ENCODE results near the gene PLOD2.

PLOD2 gene

DNA sequence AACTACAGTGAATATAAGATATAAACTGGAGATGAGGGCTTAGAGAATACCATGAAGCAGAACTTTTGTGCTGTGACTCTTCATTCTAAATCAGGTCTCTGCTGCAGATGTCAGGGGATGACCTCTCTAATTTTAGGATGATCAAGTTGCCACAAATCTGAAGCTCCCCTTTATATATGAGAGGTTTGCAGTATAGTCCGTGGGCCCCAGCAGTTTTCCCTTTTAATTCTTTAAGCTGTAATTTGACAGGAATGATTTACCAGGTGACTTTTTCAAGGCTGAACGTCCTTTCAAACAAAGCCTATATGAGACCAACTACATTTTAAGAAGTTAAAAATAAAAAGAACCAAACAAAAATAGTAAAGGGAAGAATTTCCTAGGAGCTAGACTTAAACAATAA, 4.9 kb upstream of the PLOD2 start:
- no peak for DNase-seq

DNA sequence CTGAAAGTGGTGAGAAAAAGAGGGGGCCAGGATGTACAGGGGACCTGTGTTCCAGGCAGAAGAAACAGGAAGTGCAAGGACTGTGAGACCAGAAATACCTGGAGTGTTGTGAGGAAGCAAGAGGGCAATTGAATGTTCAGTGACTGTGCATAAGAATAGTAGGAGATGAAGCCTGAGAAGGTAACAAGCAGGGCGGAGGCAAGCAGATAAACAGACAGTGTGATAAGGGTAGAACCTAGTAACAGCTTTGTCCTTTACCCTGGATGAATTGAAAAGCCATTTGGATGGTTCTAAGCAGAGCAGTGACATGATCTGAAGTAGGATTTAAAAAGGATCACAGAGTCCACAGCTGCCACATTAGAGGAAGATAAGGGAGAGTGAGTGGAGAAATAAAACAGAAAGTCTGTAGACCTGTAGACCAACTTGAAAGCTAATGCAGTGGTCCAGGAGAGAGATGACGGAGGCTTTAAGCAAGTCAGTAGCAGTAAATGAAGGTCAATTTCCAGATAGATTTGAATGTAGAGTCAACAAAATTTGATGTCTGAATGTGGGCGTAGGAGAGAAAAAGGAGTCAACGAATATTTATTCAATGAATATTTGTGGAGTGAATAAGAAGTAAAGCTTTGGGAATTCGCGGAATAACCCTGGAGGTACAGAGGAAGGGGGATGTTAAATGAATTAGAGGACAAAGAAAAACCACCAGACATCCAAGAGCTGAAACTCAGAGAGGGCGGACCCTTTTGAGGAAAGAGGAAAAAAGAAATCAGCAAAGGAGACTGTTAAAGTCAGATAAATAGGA, 4.2 kb upstream of the PLOD2 start:
- no peak for DNase-seq

DNA sequence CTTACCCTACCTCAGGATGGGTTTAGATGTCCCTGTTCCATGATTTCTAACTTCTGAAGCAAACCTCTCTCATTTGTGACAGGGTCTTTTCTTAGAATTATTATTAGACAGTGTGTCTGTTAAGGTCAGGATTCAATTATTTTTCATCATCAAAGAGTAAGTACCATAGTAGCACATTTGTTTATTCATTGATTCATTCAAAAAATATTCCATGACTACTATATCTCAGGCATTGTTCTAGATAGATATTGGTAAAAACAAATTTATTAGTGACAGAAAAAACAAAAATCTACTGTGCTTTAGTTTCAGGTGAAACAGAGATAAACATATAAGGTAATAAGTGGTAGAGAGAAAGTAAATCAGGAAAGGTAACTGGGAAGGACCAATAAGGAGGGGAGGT, 3.5 kb upstream of the PLOD2 start:
- no peak for DNase-seq

DNA sequence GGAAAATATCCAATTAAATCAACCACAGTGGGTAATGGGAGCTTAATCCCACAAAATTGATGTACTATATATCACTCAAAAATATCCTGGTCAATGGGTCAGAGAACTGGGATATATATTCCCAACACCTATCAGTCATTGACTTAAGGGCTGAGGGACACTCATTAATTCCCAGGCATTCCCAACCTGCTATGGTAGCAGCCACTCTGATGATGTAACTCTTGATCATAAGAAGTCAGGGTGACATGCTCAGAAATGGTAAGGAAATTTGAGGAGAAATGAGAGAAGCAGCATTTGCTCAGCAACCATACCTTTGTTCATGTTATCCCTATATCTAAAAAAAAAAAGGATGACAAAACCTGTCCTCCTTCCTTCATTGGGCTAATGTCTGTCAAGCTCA, 3.1 kb upstream of the PLOD2 start:
- DNase-seq, result no peak

DNA sequence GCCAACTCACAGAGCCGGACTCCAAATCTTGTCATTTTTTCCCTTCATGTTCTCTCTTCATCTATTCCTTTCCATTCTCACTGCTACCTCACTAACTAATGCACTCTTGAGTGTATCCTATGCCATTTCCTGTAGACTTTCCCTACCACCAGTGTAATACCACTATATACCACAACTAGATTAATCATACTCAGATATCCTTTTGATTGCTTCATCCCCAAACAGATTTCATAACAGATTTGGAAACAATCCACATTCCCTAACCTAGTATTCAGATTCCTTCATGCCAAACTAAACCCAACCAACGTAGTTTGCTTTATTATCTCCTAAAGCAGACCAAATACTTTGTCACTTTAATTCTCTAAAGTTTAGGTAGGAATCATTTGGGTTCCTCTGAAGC, 2.6 kb upstream of the PLOD2 start:
- no peak for DNase-seq

DNA sequence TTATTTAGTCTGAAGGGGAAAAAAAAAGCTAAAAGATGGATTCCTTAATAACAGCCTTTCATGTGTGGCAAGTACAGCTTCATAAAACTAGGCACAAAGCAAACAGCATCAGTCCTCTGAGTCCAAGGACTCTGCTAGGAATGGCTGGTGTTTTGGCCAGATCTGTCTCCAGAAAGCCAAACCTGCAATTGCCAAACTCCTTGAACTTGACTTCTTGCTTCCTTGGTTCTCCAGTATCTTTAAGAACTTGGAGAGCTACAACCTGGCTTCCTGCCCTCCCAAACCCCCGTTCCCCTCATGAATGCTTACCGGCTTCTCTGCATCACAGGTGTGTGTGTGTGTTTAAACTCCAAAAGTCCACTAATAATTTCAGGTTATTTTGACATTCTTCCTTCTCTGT, 1.6 kb upstream of the PLOD2 start:
- no peak for DNase-seq

DNA sequence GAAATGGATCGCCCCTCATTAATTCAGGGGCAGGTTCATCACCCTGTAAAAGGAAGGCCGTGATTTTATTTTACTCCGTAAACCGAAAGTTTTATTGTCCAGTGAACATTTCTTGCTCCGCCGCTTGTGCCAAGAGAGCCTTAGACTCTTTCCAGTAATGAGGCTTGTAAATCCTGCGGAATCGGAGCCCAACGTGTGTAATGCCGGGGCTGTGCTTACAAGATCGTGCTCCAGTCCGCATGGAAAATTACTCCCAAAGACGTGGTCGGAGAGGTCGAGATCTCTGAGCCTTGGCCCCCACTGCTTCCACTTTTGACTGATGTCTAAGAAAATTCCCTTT, 649 bp upstream of the PLOD2 start:
- DNase-seq, result no peak

DNA sequence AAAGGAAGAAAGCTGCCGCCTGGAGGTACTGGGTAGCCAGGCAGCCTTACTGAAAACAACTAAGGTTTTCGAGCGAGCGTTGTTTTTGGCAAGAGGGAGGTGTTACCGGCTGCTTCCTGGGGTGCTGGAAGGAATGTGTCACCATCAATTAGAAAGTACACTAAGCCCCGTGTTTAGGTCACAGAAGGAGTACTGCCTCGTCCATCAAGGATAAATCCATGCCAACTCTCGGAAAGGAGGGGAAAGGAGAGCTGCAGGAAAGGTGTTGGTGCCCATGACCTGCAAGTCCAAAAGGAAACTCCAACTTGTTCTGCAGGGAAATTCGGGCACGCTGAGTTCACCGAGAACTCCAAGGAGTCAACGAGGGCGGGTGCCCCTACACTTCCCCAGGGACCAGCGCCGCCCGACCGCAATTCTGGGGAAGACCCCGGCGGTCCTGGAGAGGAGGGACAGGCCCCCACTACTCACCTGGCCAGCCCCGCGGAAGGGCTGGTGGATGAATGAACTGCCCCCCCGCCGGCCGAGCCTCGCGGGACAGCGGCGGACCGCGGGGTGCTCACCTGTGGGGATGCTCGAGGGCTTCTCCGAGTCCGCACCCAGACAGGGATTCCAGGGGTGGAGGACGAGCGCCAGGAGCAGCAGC, 542 bp downstream of the PLOD2 start:
- no peak for DNase-seq

DNA sequence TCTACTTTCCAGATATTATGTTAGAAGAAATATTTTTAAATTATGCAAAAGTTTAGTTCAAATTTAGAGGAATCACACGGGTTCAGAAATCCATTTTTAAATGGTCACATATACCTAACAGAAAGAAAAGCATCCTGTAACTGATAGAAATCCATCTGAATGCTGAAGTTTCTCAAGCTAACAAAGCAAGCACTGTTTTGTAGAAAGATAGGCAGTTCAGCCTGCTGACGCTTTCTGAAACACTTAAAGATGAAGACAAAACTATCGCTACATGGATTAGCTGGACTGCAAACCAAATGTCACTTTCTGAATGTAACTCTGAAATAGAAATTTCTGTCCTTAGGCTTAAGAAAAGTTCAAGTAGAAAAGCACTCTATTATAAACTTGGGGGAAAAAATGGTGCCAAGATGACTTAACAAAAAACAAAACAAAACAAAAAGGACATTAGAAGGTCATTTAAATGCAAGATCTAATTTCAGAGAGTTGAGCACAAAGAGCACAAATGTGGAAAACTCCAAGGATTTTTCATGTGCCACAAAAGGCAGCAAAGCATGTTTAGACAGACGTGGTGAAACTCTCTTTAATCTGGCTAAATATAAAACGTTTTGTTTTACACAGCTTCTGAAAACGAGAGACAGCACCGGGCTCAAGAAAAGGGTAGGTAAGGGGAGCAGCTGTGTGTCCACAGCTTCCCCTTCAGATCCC, 1.2 kb downstream of the PLOD2 start:
- no peak for DNase-seq

DNA sequence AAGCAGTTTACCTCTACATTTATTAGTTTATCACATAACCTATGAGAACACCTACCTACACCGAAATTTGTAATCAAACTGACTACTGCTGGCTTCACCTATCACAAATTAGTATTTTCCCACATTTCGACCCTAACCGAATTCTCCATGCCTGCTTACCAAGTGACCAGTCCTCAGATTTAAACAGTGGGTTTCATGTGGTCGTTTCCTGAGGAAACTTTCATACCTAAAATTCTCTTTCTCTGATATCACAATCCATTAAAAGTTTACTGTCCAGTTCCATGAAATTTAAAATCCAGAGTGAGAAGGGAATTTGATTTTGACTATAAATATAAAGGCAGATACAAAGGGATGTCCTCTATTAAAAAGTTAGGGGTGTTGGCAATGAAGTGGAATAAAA, 1.9 kb downstream of the PLOD2 start:
- no peak for DNase-seq

DNA sequence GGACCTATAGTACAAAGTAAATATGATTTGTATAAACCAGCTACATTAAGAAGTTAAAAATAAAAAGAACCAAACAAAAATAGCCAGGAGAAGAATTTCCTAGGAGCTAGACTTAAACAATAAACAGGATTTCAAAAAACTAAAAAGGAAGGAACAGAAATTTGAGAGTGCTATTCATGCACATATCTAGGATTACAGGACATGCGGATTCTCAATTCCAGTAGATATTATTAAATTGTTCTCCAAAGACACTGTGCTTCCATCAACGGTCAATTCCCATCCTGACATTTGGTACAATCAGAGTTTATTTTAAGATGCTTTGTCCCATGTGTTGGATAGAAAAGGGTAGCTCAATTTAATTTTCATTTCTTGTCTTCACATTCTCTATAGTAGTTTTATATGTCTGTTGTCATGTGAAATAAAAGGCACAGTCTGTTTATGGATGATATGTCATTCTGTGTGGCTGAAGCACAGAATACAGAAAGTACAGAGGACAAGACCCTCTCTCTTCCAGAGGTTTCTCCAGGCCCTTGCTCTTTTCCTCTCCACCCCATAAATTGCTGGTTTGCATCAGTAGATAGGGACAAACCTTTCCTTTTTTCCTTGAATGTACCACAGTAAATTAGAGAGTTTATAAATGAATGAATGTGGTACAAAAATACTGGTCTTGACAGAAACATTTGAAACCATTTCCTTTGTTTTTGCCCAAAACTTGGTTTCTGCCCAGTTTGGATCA, 3.5 kb downstream of the PLOD2 start:
- no peak for DNase-seq

DNA sequence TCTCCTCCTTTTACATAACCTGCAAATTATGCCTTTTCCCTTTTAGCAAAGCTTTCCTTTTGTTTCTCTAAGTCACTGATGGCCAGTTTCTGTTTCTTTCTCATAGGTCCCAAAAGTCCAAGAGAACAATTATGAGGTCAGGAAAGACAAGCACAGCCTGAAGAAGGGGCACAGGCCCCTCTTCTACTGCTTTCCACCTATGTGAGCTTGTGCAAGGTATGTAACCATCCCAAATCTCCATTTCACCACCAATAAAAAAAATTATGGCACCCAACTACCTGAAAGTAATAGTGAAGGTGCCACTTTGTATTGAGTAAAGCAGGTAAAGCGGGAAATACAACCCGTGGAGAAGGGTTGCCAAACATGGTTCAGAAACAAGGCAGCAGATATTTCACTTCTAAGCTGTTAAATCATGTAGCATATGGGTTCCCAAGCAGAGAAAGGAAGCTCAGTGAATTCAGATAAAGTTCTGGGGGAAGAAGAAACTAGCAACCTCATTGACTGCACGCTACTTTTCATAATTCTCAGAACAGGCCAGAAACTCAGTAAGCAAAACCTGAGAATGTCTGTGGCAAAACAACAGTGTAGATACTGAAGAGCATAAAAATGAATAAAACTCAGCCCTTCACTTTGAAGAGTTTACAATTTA, 4.2 kb downstream of the PLOD2 start:
- no peak for DNase-seq

DNA sequence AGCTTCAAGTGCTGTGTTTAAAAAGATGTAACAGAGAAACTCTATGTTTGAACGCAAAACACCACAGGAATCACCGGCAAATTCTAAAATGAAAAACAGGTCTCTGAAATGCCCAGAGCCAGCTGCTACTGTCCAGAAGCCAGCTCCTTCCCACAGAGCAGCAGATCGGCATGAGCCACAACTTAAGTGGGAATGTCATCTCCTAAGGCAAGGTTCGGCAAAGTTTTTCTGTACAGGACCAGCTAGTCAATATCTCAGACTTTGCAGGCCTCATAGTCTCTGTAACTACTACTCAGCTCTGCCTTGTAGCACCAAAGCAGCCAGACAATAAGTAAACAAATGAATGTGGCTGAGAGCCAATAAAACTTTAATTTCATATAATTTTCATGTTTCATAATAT, 4.9 kb downstream of the PLOD2 start:
- no peak for DNase-seq

DNA sequence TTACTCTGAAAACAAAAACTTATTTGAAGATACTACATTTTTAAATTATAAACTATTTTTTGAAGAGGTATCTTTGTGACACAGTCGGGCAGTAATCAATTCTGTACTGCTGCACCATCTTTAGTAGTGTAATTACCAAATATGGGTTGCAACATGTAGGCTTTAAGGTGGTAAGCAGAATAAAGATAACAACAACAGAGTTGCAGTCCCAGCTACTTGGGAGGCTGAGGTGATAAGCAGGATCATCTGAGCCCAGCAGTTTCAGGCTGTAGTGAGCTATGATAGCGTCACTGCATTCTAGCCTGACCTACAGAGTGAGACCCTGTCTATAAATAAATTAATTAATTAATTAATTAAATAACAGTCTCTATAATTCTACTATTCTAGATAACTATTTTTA, 6.0 kb downstream of the PLOD2 start:
- DNase-seq, result no peak

DNA sequence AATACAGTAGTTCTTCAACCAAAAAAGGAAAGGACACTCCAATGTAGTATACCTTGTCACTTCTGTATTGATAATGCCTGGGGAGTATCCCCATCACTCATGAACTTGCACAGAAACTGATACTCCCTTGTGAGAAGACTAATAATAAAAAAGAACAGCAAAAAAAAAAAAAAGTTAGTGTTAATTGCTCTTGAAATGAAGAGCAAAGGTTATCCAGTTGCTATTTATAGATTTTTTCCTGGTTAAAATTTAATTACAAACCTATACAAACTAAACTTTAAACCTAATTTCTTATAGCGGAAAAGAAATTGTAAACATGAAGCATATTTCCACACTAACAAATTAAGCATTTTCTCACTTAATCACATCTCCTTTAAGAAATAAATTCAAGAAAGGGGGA, 6.7 kb downstream of the PLOD2 start:
- DNase-seq, result no peak

DNA sequence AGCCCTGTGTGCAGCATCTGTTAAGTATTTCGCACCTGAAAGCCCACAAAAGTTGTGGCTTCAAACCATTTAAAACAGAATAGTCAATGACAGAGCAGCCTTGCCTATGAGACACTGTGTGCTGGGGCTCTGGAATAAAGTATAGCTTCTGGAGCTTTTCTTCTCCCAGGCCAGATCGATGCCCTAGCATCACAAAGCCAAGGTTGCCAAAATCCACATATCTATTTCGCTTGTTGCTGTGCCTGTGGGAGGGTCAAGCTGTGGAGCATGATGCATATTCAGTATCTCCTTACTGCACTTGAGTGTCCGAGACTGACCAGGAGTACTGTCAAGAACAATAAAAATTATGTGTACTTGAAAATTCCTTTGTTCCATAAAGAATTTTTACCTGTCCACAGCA, 7.6 kb downstream of the PLOD2 start:
- DNase-seq, result no peak

DNA sequence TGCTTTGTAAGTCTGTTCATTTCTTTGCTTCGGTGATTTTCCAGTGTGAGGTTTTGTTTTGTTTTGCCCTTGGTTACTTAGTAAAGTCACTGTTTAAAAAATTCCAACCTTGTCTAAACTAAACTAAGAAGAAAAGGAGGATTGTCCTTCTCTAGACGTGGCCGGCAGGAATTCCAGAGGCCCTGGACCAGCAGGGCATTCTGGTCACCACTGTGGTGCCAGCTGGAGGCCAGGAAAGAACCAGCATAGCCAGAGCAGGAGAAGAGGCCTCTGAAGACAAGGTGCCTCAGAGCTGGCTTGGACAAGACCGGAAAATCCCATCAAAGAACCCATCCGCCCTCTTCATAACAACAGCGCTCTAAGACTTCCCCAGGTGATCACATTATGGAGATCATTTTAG, 8.2 kb downstream of the PLOD2 start:
- DNase-seq, result no peak

DNA sequence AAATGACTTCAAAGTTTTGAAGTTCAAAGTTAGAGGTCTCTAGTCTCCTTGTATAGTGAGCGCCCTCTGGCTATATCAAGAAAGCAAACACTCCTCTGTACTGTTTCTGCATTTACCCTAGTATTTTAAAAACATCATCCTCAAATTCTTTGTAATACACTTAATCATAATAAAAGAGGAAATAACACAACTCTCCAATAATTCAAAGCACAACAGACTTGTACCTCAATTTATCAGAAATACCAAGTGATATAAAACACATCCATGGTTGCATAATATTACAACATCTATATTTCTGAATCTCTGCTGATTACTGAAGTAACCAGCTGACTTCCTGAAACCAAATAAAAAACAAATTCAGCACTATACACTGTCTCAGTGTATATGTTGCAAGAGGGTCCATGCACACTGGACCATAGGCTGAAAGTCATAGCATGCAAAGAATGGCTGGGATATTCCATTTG, 12.5 kb downstream of the PLOD2 start:
- no peak for DNase-seq

DNA sequence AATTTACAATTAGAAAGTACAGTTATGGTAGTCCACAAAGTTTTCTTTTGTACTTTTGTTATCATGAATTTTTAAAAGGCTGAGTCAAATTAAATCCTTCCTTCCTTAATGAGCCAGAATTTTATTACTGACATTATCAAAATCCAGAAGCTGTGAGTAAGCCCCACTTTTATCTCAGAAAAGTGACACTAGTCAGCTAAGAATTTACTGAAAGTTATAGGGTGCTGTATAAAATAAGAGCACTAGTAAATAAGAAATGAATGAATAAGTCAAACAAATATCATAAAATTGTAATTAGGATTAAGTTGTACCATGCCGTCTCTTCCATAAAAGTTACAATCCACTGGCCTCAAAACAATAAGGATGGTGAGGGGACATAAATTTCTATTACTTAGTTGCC, 15.3 kb downstream of the PLOD2 start:
- DNase-seq, result no peak

DNA sequence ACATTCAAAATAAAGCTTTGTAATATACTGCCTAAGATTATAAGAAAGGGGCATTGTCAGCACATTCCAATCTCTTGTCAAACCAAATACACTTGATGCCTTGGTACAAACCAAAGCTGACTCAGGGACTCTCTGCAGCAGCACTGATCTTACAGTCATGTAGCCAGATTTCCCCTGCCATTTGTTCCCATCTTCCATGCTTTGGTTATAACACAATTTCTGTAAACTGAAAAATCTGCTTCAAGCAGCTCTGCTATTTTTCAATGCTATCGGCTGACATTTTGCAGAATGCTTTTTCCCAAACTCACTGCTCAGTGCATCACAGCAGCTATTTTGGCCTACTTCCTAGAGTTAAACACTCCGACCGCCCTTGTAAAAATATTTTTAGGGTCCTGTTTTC, 18.2 kb downstream of the PLOD2 start:
- DNase-seq, result no peak

DNA sequence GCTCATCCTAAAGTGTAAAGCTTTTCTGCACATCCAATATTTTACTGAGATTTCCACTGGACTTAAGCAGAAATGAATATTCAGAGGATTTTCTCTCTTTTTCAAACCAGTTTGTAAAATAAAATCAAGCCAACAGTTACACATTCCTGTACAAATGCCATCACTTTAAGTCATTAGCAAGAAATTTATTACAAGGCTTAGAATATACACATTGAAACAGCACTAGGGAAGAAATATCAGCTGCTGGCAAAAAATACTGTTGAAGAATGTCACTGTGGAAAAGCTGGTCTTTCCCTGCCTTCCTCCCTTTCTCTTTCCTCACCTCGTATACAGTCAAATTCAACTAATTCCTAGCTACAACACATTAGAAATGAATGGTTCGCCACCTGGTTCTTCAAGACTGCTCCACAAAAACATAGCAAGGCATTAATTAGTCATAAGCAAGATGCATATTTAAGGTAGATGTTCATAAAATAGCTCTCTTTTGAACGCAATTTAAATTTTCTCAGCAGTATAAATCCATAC, 21.3 kb downstream of the PLOD2 start:
- DNase-seq, result no peak

DNA sequence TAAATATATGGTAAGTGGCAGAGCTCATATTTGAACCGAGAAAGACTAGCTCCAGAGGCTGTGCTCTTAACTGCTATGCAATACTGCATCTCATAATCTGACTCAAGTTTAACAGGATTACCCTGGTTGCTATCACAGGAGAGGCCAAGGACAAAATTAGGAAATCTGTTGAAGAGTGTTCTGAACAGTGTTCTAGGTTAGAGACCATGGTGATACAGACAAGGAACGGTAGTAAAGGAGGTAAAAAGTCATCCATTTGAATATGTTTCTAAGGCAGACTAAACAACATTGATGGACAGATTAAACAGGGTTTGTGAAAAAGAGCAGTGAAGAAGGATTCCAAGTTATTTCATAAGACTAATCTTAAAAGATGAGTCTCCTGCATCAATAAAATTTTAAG, 22.1 kb downstream of the PLOD2 start:
- DNase-seq, result no peak

DNA sequence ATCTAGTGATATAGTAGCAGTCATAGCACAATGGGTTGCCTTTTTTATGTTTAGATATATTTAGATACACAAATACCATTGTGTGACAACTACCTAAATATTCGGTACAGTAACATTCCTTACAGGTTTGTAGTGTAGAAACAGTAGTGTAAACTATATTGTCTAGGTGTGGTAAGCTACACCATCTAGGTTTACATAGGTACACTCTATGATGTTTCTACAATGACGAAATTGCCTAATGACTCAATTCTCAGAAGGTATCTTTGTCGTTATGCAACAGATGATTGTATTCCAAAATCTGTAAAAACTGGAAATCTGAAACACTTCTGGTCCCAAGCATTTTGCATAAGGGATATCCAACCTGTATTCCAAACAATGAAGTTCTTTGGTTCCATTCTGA, 24.3 kb downstream of the PLOD2 start:
- no peak for DNase-seq
